PC-3 (cell line): ENCODE data around the gene GMDS. TPM values are rescaled to one million over a fixed set of nuclear protein-coding genes. Genes with fewer than 3 reads are reported as not detected.

Source experiments
- ATAC-seq: fragments of 200-7000 bp; cut with Tn5 transposase; 2 replicates; pipeline ENCODE4 v1.9.1; 2020; ENCODE audit warnings: mild to moderate bottlenecking, moderate library complexity
- BruUV-seq: library from RNA; stranded (reverse); fragments of 400-500 nt; replicated peaks from 2 replicates; lab custom pipeline; 2021; lab: Mats Ljungman, UMichigan
- CTCF ChIA-PET: fragments of 300-600 bp; sonication (Branson Sonifier 250); formaldehyde crosslinking; loops from one replicate; lab custom pipeline; 2022; ENCODE audit warnings: antibody characterized with exemption; lab: Charles Lee
- POLR2A ChIA-PET: fragments of 300-600 bp; sonication (Branson Sonifier 250); formaldehyde crosslinking; loops from one replicate; lab custom pipeline; 2022; ENCODE audit warnings: antibody characterized with exemption; ENCODE audit not compliant: unreplicated experiment; lab: Charles Lee
- DNase-seq: peaks from one replicate; pipeline ENCODE4 v3.0.0-alpha.2; 2015
- H2AFZ ChIP-seq: fragments of 300-600 bp; sonication (generic); 2 replicates; pipeline ENCODE4 v1.6.0; 2016; ENCODE audit warnings: antibody characterized with exemption, low read length
- H3F3A ChIP-seq: fragments of 300-600 bp; sonication (generic); one replicate; pipeline ENCODE4 v1.6.0; 2017; ENCODE audit warnings: antibody characterized with exemption, low read length, control low read depth, mild to moderate bottlenecking; ENCODE audit not compliant: unreplicated experiment
- H3K27ac ChIP-seq: fragments of 300-600 bp; sonication (generic); 2 replicates; pipeline ENCODE4 v1.5.1; 2016; ENCODE audit warnings: mild to moderate bottlenecking, low read length
- H3K27me3 ChIP-seq: fragments of 300-600 bp; sonication (generic); 2 replicates; pipeline ENCODE4 v1.6.1; 2016; ENCODE audit warnings: low read length, mixed read lengths
- H3K36me3 ChIP-seq: fragments of 300-600 bp; sonication (generic); 2 replicates; pipeline ENCODE4 v1.6.1; 2016; ENCODE audit warnings: low read depth, mixed run types, low read length, mixed read lengths
- H3K4me1 ChIP-seq: fragments of 300-600 bp; sonication (generic); 2 replicates; pipeline ENCODE4 v1.5.1; 2016; ENCODE audit warnings: low read length; ENCODE audit not compliant: insufficient read depth
- H3K4me2 ChIP-seq: fragments of 300-600 bp; sonication (generic); 2 replicates; pipeline ENCODE4 v1.6.0; 2016; ENCODE audit warnings: low read length
- H3K4me3 ChIP-seq: fragments of 300-600 bp; sonication (generic); 2 replicates; pipeline ENCODE4 v1.5.1; 2016; ENCODE audit warnings: mild to moderate bottlenecking, low read length, mixed read lengths
- H3K79me2 ChIP-seq: fragments of 300-600 bp; sonication (generic); 2 replicates; pipeline ENCODE4 v1.6.1; 2017; ENCODE audit warnings: low read length, mixed read lengths
- H3K9ac ChIP-seq: fragments of 300-600 bp; sonication (generic); 2 replicates; pipeline ENCODE4 v1.6.0; 2016; ENCODE audit warnings: mild to moderate bottlenecking, low read length
- H3K9me2 ChIP-seq: fragments of 300-600 bp; sonication (generic); replicated peaks from 2 replicates; pipeline ENCODE4 v1.6.1; 2016; ENCODE audit warnings: mixed run types, low read length, mixed read lengths
- H3K9me3 ChIP-seq: fragments of 300-600 bp; sonication (generic); 2 replicates; pipeline ENCODE4 v1.6.1; 2016; ENCODE audit warnings: low read length, mixed read lengths
- H4K20me1 ChIP-seq: fragments of 300-600 bp; sonication (generic); 2 replicates; pipeline ENCODE4 v1.6.1; 2016; ENCODE audit warnings: low read length, mixed read lengths
- EZH2 ChIP-seq: fragments of 300-600 bp; sonication (generic); IDR thresholded peaks from one replicate; pipeline ENCODE4 v1.6.1; 2017; ENCODE audit warnings: antibody characterized with exemption, mild to moderate bottlenecking, low read length; ENCODE audit not compliant: unreplicated experiment
- EZH2phosphoT487 ChIP-seq: fragments of 300-600 bp; sonication (generic); IDR thresholded peaks from 2 replicates; pipeline ENCODE4 v1.6.1; 2018; ENCODE audit warnings: mild to moderate bottlenecking, antibody characterized with exemption, low read length, borderline replicate concordance
- intact Hi-C: fragments of 100-400 bp; cut with micrococcal nuclease; formaldehyde crosslinking; loops from 2 replicates; pipeline ENCODE4 v1.9.0; 2023
- total RNA-seq: library from RNA; depleted of rRNA; stranded (reverse); fragments of >200 nt; gene quantifications from 2 replicates; pipeline ENCODE4 v1.2.3, GENCODE V29; 2014
- TF ChIP-seq, protein P1 (sequence below): fragments of 300-600 bp; sonication (generic); conservative IDR thresholded peaks from 2 replicates; pipeline ENCODE4 v1.5.1; 2017; ENCODE audit warnings: antibody characterized with exemption, low read depth, mild to moderate bottlenecking, low read length

The GMDS gene
- total RNA-seq, 1 experiment from 2014 or later, result 18.3 TPM

DNA sequence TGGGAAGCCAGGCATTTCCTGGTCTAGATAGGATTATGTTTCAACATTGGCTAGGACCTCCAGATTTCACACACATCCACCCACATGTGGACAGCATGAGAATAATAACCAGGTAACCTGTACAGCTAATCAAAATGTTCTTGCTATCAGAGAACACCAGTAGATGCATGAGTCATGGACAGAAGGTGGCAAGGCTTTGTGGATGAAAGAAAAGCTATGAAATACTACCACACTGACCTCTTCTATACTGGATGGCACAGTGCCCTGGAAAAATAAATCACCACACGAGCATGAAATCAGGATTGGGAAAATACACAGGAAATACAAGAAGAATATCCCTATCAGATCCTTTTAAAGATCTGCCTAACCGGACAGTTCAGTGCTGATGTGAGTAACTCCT is 113.0 kb downstream of the GMDS start:
- H3K4me1 ChIP-seq, result peaks cover 42% of the 10 kb centered on the region
- H3K4me3 ChIP-seq, result no peak overlapping the region
- no peaks in the 10 kb centered on the region for H3K9me3 ChIP-seq
- no TSS peak for BruUV-seq
- no peaks in the 10 kb centered on the region for H3K27me3 ChIP-seq
- peaks cover 73% of the 10 kb centered on the region for H3K79me2 ChIP-seq
- H3K27ac ChIP-seq, result peak overlapping the region; percentile 16; the same call in 1 of the 2 replicates
- peak; percentile 44 for ATAC-seq
- POLR2A ChIA-PET, result no interaction called here
- no peaks in the 10 kb centered on the region for H3K9me2 ChIP-seq
- H3F3A ChIP-seq, result no peaks in the 10 kb centered on the region
- no peak overlapping the region for H2AFZ ChIP-seq
- H3K36me3 ChIP-seq, result no peaks in the 10 kb centered on the region
- peak; percentile 85 for DNase-seq
- H3K4me2 ChIP-seq, result peak overlapping the region; percentile 54
- CTCF ChIA-PET, result no interaction called here
- peaks cover 9% of the 10 kb centered on the region; the same call in 1 of the 2 replicates for H4K20me1 ChIP-seq
- intact Hi-C loops, result no loop called here
- H3K9ac ChIP-seq, result no peak overlapping the region
- no peak for TF ChIP-seq EZH2
- TF ChIP-seq EZH2phosphoT487, result no peak
- TF ChIP-seq, protein P1, sequence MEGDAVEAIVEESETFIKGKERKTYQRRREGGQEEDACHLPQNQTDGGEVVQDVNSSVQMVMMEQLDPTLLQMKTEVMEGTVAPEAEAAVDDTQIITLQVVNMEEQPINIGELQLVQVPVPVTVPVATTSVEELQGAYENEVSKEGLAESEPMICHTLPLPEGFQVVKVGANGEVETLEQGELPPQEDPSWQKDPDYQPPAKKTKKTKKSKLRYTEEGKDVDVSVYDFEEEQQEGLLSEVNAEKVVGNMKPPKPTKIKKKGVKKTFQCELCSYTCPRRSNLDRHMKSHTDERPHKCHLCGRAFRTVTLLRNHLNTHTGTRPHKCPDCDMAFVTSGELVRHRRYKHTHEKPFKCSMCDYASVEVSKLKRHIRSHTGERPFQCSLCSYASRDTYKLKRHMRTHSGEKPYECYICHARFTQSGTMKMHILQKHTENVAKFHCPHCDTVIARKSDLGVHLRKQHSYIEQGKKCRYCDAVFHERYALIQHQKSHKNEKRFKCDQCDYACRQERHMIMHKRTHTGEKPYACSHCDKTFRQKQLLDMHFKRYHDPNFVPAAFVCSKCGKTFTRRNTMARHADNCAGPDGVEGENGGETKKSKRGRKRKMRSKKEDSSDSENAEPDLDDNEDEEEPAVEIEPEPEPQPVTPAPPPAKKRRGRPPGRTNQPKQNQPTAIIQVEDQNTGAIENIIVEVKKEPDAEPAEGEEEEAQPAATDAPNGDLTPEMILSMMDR, result no peak

DNA sequence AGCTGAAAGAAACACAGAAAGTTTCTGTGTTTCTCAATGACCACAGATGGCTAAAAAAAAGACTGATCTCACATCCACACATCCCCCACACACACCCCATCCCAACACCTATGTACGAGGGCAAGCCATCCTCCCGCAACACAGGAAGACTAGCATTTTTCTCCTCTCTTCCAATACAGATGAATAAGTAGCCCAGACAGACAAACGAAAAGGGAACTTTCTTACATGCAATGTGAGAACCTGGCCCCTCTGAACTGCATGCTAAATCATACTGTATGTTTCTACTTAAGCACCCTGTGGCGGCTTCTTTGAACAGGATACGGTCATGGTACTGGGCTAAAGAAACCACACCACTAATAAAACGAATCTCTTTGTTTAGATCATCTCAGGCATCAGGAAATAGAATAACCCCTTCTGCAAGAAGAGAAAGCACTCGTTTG is 116.2 kb downstream of the GMDS start:
- Histone ChIP-seq H3K4me1 (peaks cover 25% of the 10 kb centered on the region), H3K36me3 (no peaks in the 10 kb centered on the region), H3K4me2 (no peak overlapping the region), H3K9me3 (no peaks in the 10 kb centered on the region), H3K79me2 (peaks cover 52% of the 10 kb centered on the region), H3K27ac (no peak overlapping the region), H4K20me1 (peaks cover 9% of the 10 kb centered on the region; the same call in 1 of the 2 replicates), H3F3A (no peaks in the 10 kb centered on the region), H3K4me3 (no peak overlapping the region), H3K27me3 (no peaks in the 10 kb centered on the region), H2AFZ (no peak overlapping the region), H3K9me2 (no peaks in the 10 kb centered on the region), H3K9ac (no peak overlapping the region)
- ATAC-seq (no peak), DNase-seq (no peak)
- TF ChIP-seq, protein P1, result no peak
- TF ChIP-seq EZH2phosphoT487 (no peak), EZH2 (no peak)
- intact Hi-C loops, result no loop called here
- POLR2A ChIA-PET, result no interaction called here
- CTCF ChIA-PET, result no interaction called here
- no TSS peak for BruUV-seq

DNA sequence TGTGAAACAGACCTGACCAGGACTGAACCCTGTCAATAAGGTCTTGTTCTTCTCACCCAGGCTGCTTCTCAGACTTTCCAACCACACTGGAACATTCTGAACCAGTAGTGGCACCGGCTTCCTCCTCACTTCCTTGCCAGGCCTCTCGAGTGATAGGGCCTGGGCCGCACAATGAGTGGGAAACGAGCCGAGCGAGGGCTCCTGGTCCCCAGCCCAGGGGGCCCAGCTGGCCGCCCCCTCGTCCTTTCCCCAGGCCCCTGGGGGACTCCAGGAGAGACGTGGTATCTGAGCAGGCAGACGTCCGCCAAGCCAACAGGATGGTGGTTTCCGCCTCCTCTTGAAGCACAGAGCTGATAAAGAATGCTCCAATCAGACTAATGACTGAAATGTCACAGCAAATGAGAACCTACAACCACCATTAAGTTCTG is 117.9 kb downstream of the GMDS start:
- ChIA-PET CTCF (no interaction called here), POLR2A (no interaction called here)
- Histone ChIP-seq H3K27ac (no peak overlapping the region), H3F3A (no peaks in the 10 kb centered on the region), H3K9me2 (no peaks in the 10 kb centered on the region), H3K36me3 (no peaks in the 10 kb centered on the region), H3K4me2 (no peak overlapping the region), H3K9me3 (no peaks in the 10 kb centered on the region), H2AFZ (no peak overlapping the region), H3K9ac (no peak overlapping the region), H3K79me2 (peaks cover 38% of the 10 kb centered on the region), H3K27me3 (no peaks in the 10 kb centered on the region), H4K20me1 (peaks cover 9% of the 10 kb centered on the region; the same call in 1 of the 2 replicates), H3K4me3 (no peak overlapping the region), H3K4me1 (peaks cover 8% of the 10 kb centered on the region)
- intact Hi-C loops, result no loop called here
- TF ChIP-seq EZH2phosphoT487 (no peak), EZH2 (no peak)
- TF ChIP-seq, protein P1, result no peak
- ATAC-seq, result no peak
- no TSS peak for BruUV-seq
- DNase-seq, result no peak
